ENCODE measurements around the gene IFT88.

DNA sequence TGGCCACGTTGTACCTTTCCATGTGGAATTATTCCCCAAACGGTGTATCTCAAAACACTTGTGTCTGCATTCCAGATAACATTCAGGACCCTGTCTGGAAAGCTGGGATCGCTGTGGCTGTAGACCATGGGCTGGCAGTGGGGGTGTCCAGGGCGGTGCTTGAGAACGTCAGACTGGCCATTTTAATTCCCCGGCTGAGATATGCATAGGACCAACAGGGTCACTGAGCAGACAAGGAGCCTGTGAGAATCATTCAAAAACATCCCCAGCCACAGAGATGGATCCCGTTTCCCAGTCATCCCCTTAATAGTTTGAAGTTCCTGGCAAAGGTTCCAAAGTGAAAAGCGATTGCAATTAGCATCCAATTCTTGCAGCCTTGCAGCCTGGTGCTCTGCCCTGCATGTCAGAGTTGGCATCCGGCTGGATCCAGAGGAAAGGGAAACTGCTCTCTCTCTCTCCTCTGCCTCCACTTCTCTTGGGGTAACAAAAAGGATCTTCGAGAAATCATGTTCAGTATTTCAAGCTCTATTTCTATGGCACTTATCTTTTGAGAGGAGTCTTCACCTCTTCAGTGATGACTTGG, 41.6 kb downstream of the IFT88 start:
- TF ChIP-seq, protein P1, sequence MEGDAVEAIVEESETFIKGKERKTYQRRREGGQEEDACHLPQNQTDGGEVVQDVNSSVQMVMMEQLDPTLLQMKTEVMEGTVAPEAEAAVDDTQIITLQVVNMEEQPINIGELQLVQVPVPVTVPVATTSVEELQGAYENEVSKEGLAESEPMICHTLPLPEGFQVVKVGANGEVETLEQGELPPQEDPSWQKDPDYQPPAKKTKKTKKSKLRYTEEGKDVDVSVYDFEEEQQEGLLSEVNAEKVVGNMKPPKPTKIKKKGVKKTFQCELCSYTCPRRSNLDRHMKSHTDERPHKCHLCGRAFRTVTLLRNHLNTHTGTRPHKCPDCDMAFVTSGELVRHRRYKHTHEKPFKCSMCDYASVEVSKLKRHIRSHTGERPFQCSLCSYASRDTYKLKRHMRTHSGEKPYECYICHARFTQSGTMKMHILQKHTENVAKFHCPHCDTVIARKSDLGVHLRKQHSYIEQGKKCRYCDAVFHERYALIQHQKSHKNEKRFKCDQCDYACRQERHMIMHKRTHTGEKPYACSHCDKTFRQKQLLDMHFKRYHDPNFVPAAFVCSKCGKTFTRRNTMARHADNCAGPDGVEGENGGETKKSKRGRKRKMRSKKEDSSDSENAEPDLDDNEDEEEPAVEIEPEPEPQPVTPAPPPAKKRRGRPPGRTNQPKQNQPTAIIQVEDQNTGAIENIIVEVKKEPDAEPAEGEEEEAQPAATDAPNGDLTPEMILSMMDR (IDR thresholded peaks at IDR 0.05), result no peak
- TF ChIP-seq POLR2A (IDR thresholded peaks at IDR 0.05), result no peak

Measured in heart left ventricle (tissue), 13 donors.